Measurements from ENCODE around the gene CAMK2B. TPM values are rescaled to one million over a fixed set of nuclear protein-coding genes. Genes with fewer than 3 reads are reported as not detected.

The CAMK2B gene
- polyA plus RNA-seq, 3 donors = 0.13 TPM; not detected in 2

GRCh38 chr7:44227911-44228310, 97.5 kb downstream of the CAMK2B start:
- DNase-seq = no peak
- no peaks in the 10 kb centered on the region for H3K36me3 ChIP-seq (replicated peaks in 1 of 2; ENCODE audit: control insufficient read depth in 1 of 2, insufficient read depth in 2 of 2, low read length in 2 of 2)
- intact Hi-C loops (cut with micrococcal nuclease) = no loop called here
- no peaks in the 10 kb centered on the region for H3K79me2 ChIP-seq (ENCODE audit: insufficient read depth, low read length)
- H3K9me3 Mint-ChIP-seq = no peaks in the 10 kb centered on the region
- H3K27me3 Mint-ChIP-seq (ENCODE audit: low read depth in 3 of 3) = peaks cover 3 to 5% (median 4%) of the 10 kb centered on the region in 3 donors
- H3K27me3 ChIP-seq (ENCODE audit: control insufficient read depth in 2 of 2, insufficient read depth in 2 of 2, low read length in 2 of 2) = no peaks in the 10 kb centered on the region
- no peak overlapping the region for H3K4me3 ChIP-seq (replicated peaks in 1 of 3; ENCODE audit: low read depth in 2 of 3, low read length in 3 of 3)
- H3K4me1 Mint-ChIP-seq = no peaks in the 10 kb centered on the region
- no peak overlapping the region for H3K27ac ChIP-seq (ENCODE audit: low read depth in 1 of 2, low read length in 2 of 2)
- H3K9me3 ChIP-seq (replicated peaks in 1 of 2; ENCODE audit: control insufficient read depth in 1 of 2, insufficient read depth in 1 of 2, low read length in 2 of 2) = no peaks in the 10 kb centered on the region
- H3K9ac ChIP-seq (ENCODE audit: insufficient read depth, low read length, poor library complexity, severe bottlenecking) = no peak overlapping the region
- H4K20me1 ChIP-seq (ENCODE audit: insufficient read depth, low read length) = no peaks in the 10 kb centered on the region
- H3K36me3 Mint-ChIP-seq = no peaks in the 10 kb centered on the region
- no peak overlapping the region for H3K4me2 ChIP-seq (replicated peaks; ENCODE audit: extremely low read depth, low read length, poor library complexity, severe bottlenecking)
- no peak overlapping the region for H3K27ac Mint-ChIP-seq
- H3K4me3 Mint-ChIP-seq = no peak overlapping the region
- TF ChIP-seq CTCF (IDR thresholded peaks at IDR 0.05) = no peak
- 81% methylated on average over 14 of the region's 14 CpGs for WGBS (ENCODE audit: insufficient coverage)
- no peaks in the 10 kb centered on the region for H3K4me1 ChIP-seq (ENCODE audit: control insufficient read depth in 1 of 2, insufficient read depth in 2 of 2, low read length in 2 of 2)
- H2AFZ ChIP-seq (ENCODE audit: insufficient read depth, low read depth, low read length, poor library complexity, severe bottlenecking) = no peak overlapping the region

GRCh38 chr7:44226396-44226753, 99.0 kb downstream of the CAMK2B start:
- Histone ChIP-seq H3K9ac (ENCODE audit: insufficient read depth, low read length, poor library complexity, severe bottlenecking) (no peak overlapping the region), H3K27me3 (ENCODE audit: control insufficient read depth in 2 of 2, insufficient read depth in 2 of 2, low read length in 2 of 2) (no peaks in the 10 kb centered on the region), H3K27ac (ENCODE audit: low read depth in 1 of 2, low read length in 2 of 2) (no peak overlapping the region), H3K36me3 (replicated peaks in 1 of 2; ENCODE audit: control insufficient read depth in 1 of 2, insufficient read depth in 2 of 2, low read length in 2 of 2) (no peaks in the 10 kb centered on the region), H3K9me3 (replicated peaks in 1 of 2; ENCODE audit: control insufficient read depth in 1 of 2, insufficient read depth in 1 of 2, low read length in 2 of 2) (no peaks in the 10 kb centered on the region), H3K4me3 (replicated peaks in 1 of 3; ENCODE audit: low read depth in 2 of 3, low read length in 3 of 3) (no peak overlapping the region), H3K4me2 (replicated peaks; ENCODE audit: extremely low read depth, low read length, poor library complexity, severe bottlenecking) (no peak overlapping the region), H3K4me1 (ENCODE audit: control insufficient read depth in 1 of 2, insufficient read depth in 2 of 2, low read length in 2 of 2) (no peaks in the 10 kb centered on the region), H2AFZ (ENCODE audit: insufficient read depth, low read depth, low read length, poor library complexity, severe bottlenecking) (no peak overlapping the region), H4K20me1 (ENCODE audit: insufficient read depth, low read length) (no peaks in the 10 kb centered on the region), H3K79me2 (ENCODE audit: insufficient read depth, low read length) (no peaks in the 10 kb centered on the region)
- no peak for TF ChIP-seq CTCF (IDR thresholded peaks at IDR 0.05)
- Mint-ChIP-seq H3K27me3 (ENCODE audit: low read depth in 3 of 3) (peaks cover 2 to 5% (median 4%) of the 10 kb centered on the region in 3 donors), H3K4me1 (no peaks in the 10 kb centered on the region), H3K36me3 (no peaks in the 10 kb centered on the region), H3K4me3 (no peak overlapping the region), H3K27ac (no peak overlapping the region), H3K9me3 (no peaks in the 10 kb centered on the region)
- 77% methylated on average over 11 of the region's 17 CpGs for WGBS (ENCODE audit: insufficient coverage)
- intact Hi-C loops (cut with micrococcal nuclease) = no loop called here
- DNase-seq = no peak

All from CD14-positive monocyte (primary cell).